HepG2 (cell line): ENCODE results near the gene CCSER1. TPM values are rescaled to one million over a fixed set of nuclear protein-coding genes. Genes with fewer than 3 reads are reported as not detected.

Experiments used
- ATAC-seq: fragments of 200-7000 bp; cut with Tn5 transposase; 3 replicates; pipeline ENCODE4 v1.9.1; 2020; ENCODE audit warnings: mild to moderate bottlenecking, moderate library complexity
- BruUV-seq: library from RNA; stranded (reverse); fragments of 400-500 nt; replicated peaks from 2 replicates; lab custom pipeline; 2021; lab: Mats Ljungman, UMichigan
- CTCF ChIA-PET: fragments of 300-600 bp; formaldehyde crosslinking; extraction: SDS; loops from one replicate; lab custom pipeline; 2021; ENCODE audit warnings: low total read pairs, inconsistent platforms, low intra/inter-chr PET ratio; lab: Yijun Ruan, JAX
- POLR2A ChIA-PET: fragments of 350-600 bp; sonication (Branson Sonifier 250); formaldehyde crosslinking; loops from one replicate; lab custom pipeline; 2020; ENCODE audit warnings: antibody characterized with exemption, inconsistent platforms; lab: Yijun Ruan, JAX
- DNase-seq: peaks from one replicate; pipeline ENCODE4 v3.0.0-alpha.2; 2015; ENCODE audit warnings: low spot score
- FAIRE-seq: peaks from 3 replicates; lab custom pipeline; 2011; peaks lifted over from hg19 to GRCh38; lab: Jason Lieb, UNC
- H2AFZ ChIP-seq: one replicate; pipeline ENCODE4 v1.6.1; 2011; ENCODE audit warnings: low read length, inconsistent platforms
- H3K27ac ChIP-seq: fragments of 300-600 bp; 3 replicates; pipeline ENCODE4 v1.8.0; 2011; ENCODE audit warnings: mixed run types, mild to moderate bottlenecking, mixed read lengths, low read length, inconsistent platforms; ENCODE audit not compliant: insufficient read depth; ENCODE audit errors: extremely low read length
- H3K27me3 ChIP-seq, 2 experiments: fragments of 200-600 bp in 1 of 2; 2 replicates in 1 of 2; 3 replicates in 1 of 2; pipeline versions ENCODE4 v1.6.0 to v1.8.0; 2011; ENCODE audit warnings: low read length in 2 of 2, mild to moderate bottlenecking in 2 of 2, moderate library complexity in 2 of 2, inconsistent platforms in 1 of 2; ENCODE audit not compliant: insufficient read depth in 2 of 2, control insufficient read depth in 1 of 2
- H3K36me3 ChIP-seq, 2 experiments: fragments of 200-600 bp in 1 of 2; replicated peaks in 1 of 2; 2 replicates in 1 of 2; 3 replicates in 1 of 2; pipeline versions ENCODE4 v1.5.1 to v1.8.0; 2011; ENCODE audit warnings: low read length in 2 of 2, inconsistent platforms in 1 of 2; ENCODE audit not compliant: insufficient read depth in 2 of 2, control insufficient read depth in 1 of 2
- H3K4me1 ChIP-seq: 2 replicates; pipeline ENCODE4 v1.5.1; 2012; ENCODE audit warnings: low read length, inconsistent platforms; ENCODE audit not compliant: insufficient read depth
- H3K4me2 ChIP-seq: 2 replicates; pipeline ENCODE4 v1.6.0; 2011; ENCODE audit warnings: low read depth, low read length, inconsistent platforms
- H3K4me3 ChIP-seq, 3 experiments: fragments of 200-600 bp in 1 of 3; sonication (generic), shearing (Covaris generic) in 1 of 3; replicated peaks in 1 of 3; 2 replicates each; pipeline ENCODE4 v1.5.1; 2011 to 2016; ENCODE audit warnings: low read length in 3 of 3, inconsistent platforms in 2 of 3, low read depth in 2 of 3, mild to moderate bottlenecking in 2 of 3, control low read depth in 1 of 3, mixed read lengths in 1 of 3; ENCODE audit not compliant: insufficient read depth in 1 of 3
- H3K79me2 ChIP-seq: one replicate; pipeline ENCODE4 v1.6.1; 2011; ENCODE audit warnings: low read length, inconsistent platforms; ENCODE audit not compliant: insufficient read depth
- H3K9ac ChIP-seq: 2 replicates; pipeline ENCODE4 v1.6.0; 2011; ENCODE audit warnings: mild to moderate bottlenecking, low read depth, low read length, inconsistent platforms; ENCODE audit not compliant: insufficient read depth
- H3K9me3 ChIP-seq: 2 replicates; pipeline ENCODE4 v1.5.1; 2012; ENCODE audit warnings: mild to moderate bottlenecking, low read length
- H4K20me1 ChIP-seq: 2 replicates; pipeline ENCODE4 v1.6.0; 2011; ENCODE audit warnings: inconsistent platforms, mild to moderate bottlenecking, low read length, moderate library complexity; ENCODE audit not compliant: insufficient read depth
- ATF1 ChIP-seq: IDR thresholded peaks from 2 replicates; pipeline ENCODE4 v1.6.1; 2016; ENCODE audit warnings: mild to moderate bottlenecking, control low read depth
- BATF2 ChIP-seq: sonication (generic); formaldehyde crosslinking; IDR thresholded peaks from 2 replicates; pipeline ENCODE4 v1.8.0; 2022; ENCODE audit warnings: mild to moderate bottlenecking, missing genetic modification reagents, moderate library complexity
- CBX1 ChIP-seq: IDR thresholded peaks from one replicate; pipeline ENCODE4 v1.6.1; 2016; ENCODE audit warnings: antibody characterized with exemption, low read depth
- EEA1 ChIP-seq: sonication (generic); formaldehyde crosslinking; IDR thresholded peaks from 2 replicates; pipeline ENCODE4 v1.5.1; 2020; ENCODE audit warnings: mild to moderate bottlenecking, missing genetic modification reagents, borderline replicate concordance
- FOXA3 ChIP-seq: IDR thresholded peaks from 2 replicates; pipeline ENCODE4 v1.6.1; 2016; ENCODE audit warnings: missing genetic modification reagents, missing compliant biosample characterization
- JARID2 ChIP-seq: sonication (generic); formaldehyde crosslinking; IDR thresholded peaks from 2 replicates; pipeline ENCODE4 v1.8.1; 2023; ENCODE audit warnings: missing genetic modification reagents, inconsistent platforms; ENCODE audit not compliant: insufficient replicate concordance
- KDM3A ChIP-seq: IDR thresholded peaks from 2 replicates; pipeline ENCODE4 v1.6.1; 2018; ENCODE audit warnings: low read depth, missing compliant biosample characterization
- KLF11 ChIP-seq: IDR thresholded peaks from 2 replicates; pipeline ENCODE4 v1.6.1; 2016; ENCODE audit warnings: missing compliant biosample characterization
- KLF16 ChIP-seq, 2 experiments: sonication (generic) in 1 of 2; formaldehyde crosslinking in 1 of 2; IDR thresholded peaks; 2 replicates each; pipeline versions ENCODE4 v1.6.1 to v1.8.0; 2016 to 2023; ENCODE audit warnings: missing genetic modification reagents in 2 of 2, missing compliant biosample characterization in 1 of 2
- MYC ChIP-seq: sonication (generic); formaldehyde crosslinking; IDR thresholded peaks from 2 replicates; pipeline ENCODE4 v1.9.0; 2021; ENCODE audit warnings: missing genetic modification reagents, borderline replicate concordance
- PHB2 ChIP-seq: fragments of 450-650 bp; IDR thresholded peaks from 2 replicates; pipeline ENCODE4 v1.6.1; 2018; ENCODE audit not compliant: partially characterized antibody
- SIX1 ChIP-seq: sonication (generic); formaldehyde crosslinking; IDR thresholded peaks from 2 replicates; pipeline ENCODE4 v1.4.0; 2020; ENCODE audit warnings: missing genetic modification reagents, borderline replicate concordance
- STAG1 ChIP-seq: sonication (generic); formaldehyde crosslinking; IDR thresholded peaks from 2 replicates; pipeline ENCODE4 v1.4.0; 2020; ENCODE audit warnings: missing genetic modification reagents
- TBX2 ChIP-seq: sonication (generic); formaldehyde crosslinking; IDR thresholded peaks from 2 replicates; pipeline ENCODE4 v1.5.0; 2020; ENCODE audit warnings: missing genetic modification reagents, mild to moderate bottlenecking, borderline replicate concordance
- TERF1 ChIP-seq: sonication (generic); formaldehyde crosslinking; IDR thresholded peaks from 2 replicates; pipeline ENCODE4 v1.8.0; 2022; ENCODE audit warnings: mild to moderate bottlenecking, missing genetic modification reagents, moderate library complexity
- THAP7 ChIP-seq: sonication (generic); formaldehyde crosslinking; IDR thresholded peaks from 2 replicates; pipeline ENCODE4 v1.8.1; 2023; ENCODE audit warnings: mild to moderate bottlenecking, missing genetic modification reagents
- WIZ ChIP-seq: sonication (generic); formaldehyde crosslinking; IDR thresholded peaks from 2 replicates; pipeline ENCODE4 v1.5.1; 2020; ENCODE audit warnings: mild to moderate bottlenecking, missing genetic modification reagents
- ZNF362 ChIP-seq: sonication (generic); formaldehyde crosslinking; IDR thresholded peaks from 2 replicates; pipeline ENCODE4 v1.4.0; 2020; ENCODE audit warnings: missing genetic modification reagents, mild to moderate bottlenecking, borderline replicate concordance
- ZNF597 ChIP-seq: sonication (generic); formaldehyde crosslinking; IDR thresholded peaks from 2 replicates; pipeline ENCODE4 v1.5.0; 2020; ENCODE audit warnings: missing genetic modification reagents
- WGBS: methylation state at CpG from one replicate; pipeline ENCODE4 v1.1.6; 2017; ENCODE audit warnings: low lambda C conversion rate; 5-methylcytosine and 5-hydroxymethylcytosine counted together
- in situ Hi-C: cut with HindIII; loops from 2 replicates; pipeline ENCODE4 v1.10.0; 2017; ENCODE audit warnings: low pct_unique_long_range_greater_than_20kb; ENCODE audit not compliant: extremely low pct_ligation_motif_present
- intact Hi-C: fragments of 100-400 bp; cut with micrococcal nuclease; formaldehyde crosslinking; loops from one replicate; pipeline ENCODE4 v1.10.0; 2022; ENCODE audit not compliant: unreplicated experiment
- polyA plus RNA-seq, 8 experiments: library from polyadenylated mRNA; depleted of rRNA in 3 of 8; stranded (reverse) in 7 of 8; unstranded in 1 of 8; fragments of >200 nt; fragmentation: Illumina TruSeq in 4 of 8; extraction: Trizol in 4 of 8; gene quantifications; 2 replicates each; pipeline versions ENCODE4 v1.2.1 to v1.2.3, GENCODE V29; 2011 to 2016; ENCODE audit warnings: low read depth in 4 of 8, missing spikeins in 1 of 8, mixed read lengths in 1 of 8; ENCODE audit not compliant: insufficient read depth in 1 of 8
- total RNA-seq, 5 experiments: library from RNA; depleted of rRNA; stranded (reverse); fragments of >200 nt; fragmentation: Illumina TruSeq; extraction: Trizol; gene quantifications; 2 replicates each; pipeline ENCODE4 v1.2.3, GENCODE V29; 2016; ENCODE audit warnings: low read depth in 1 of 5

CCSER1 gene
- total and polyA plus RNA-seq, 2 of the 13 experiments (the other 11 are each of a cell fraction or from before 2014, with no cell fraction given) = not detected

DNA sequence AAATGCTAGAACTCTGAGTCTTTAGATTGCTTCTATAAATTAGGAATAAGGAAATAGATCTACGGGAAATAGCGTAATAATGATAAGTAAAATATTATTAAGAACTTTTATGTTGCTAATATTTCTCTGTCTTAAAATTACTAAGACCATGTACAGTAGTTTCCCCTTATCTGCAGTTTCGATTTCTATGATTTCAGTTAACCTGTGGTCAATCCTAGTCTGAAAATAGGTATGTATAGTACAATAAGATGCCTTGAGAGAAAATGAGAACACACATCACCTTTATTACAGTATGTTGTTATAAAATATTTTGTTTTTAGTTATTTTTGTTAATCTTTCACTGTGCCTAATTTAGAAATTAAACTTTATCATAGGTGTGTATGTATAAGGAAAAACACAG lies 92.6 kb downstream of the CCSER1 start (continued):
- TF ChIP-seq THAP7 (no peak), CBX1 (no peak), KLF16 (CRISPR knock-in tag; IDR thresholded peaks at IDR 0.05) (no peak), SIX1 (CRISPR knock-in tag) (no peak), WIZ (CRISPR knock-in tag) (no peak), TBX2 (no peak)
- TF ChIP-seq, all 625 proteins: peak for 0

DNA sequence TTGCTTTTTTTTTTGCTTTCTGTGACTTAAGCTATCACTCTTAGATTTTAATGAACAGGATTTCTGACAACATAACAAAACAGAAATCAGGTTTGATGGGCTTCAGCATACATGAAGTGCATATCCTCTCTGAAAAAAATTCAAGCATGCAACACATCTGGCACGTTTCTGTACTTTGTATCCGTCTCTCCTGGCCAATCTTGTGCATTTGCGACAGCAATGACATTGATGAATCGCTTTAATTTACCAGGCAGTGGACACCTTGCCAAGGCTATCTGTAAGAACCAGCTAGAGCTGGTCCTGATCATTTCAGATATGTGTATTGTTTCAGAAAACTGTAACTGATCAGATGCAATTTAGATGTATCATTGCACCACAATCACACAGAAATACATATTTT lies 93.3 kb downstream of the CCSER1 start:
- ChIA-PET POLR2A (no interaction called here), CTCF (no interaction called here)
- H4K20me1 ChIP-seq = no peaks in the 10 kb centered on the region
- no peak overlapping the region for H3K27ac ChIP-seq
- 3% methylated on average over 4 of the region's 4 CpGs for WGBS
- ATAC-seq = no peak
- H3K79me2 ChIP-seq = no peaks in the 10 kb centered on the region
- intact Hi-C loops (no loop called here), in situ Hi-C loops (no loop called here)
- no peaks in the 10 kb centered on the region for H3K27me3 ChIP-seq
- no peaks in the 10 kb centered on the region for H3K36me3 ChIP-seq
- no peak overlapping the region for H3K4me2 ChIP-seq
- H3K9ac ChIP-seq = no peak overlapping the region
- TF ChIP-seq KLF11 = no peak
- no peak for TF ChIP-seq FOXA3
- no peak for TF ChIP-seq PHB2
- no peak for TF ChIP-seq KDM3A (CRISPR knock-in tag)
- no peak for TF ChIP-seq MYC (CRISPR knock-in tag)
- TF ChIP-seq ZNF597 (CRISPR knock-in tag) = no peak
- no peak for TF ChIP-seq JARID2 (CRISPR knock-in tag)
- TF ChIP-seq TERF1 (CRISPR knock-in tag) = no peak
- no peak for TF ChIP-seq BATF2 (CRISPR knock-in tag)
- no peak for TF ChIP-seq EEA1 (CRISPR knock-in tag)
- no peak for TF ChIP-seq ATF1 (CRISPR knock-in tag)
- TF ChIP-seq STAG1 (CRISPR knock-in tag) = no peak
- TF ChIP-seq ZNF362 = no peak
- TF ChIP-seq, all 625 proteins: peak for 0
- H3K9me3 ChIP-seq = no peaks in the 10 kb centered on the region
- DNase-seq (no peak), FAIRE-seq (no peak)
- no TSS peak for BruUV-seq
- peaks cover 4% of the 10 kb centered on the region for H3K4me1 ChIP-seq
- no peak overlapping the region for H2AFZ ChIP-seq
- H3K4me3 ChIP-seq = no peak overlapping the region
